Gastroesophageal sphincter (tissue), 3 donors: ENCODE data around the gene CNP.

Experiments used
- CTCF ChIP-seq, 4 experiments: fragments of 200-600 bp in 2 of 4; fragments of 450-650 bp in 2 of 4; sonication (generic) in 1 of 4; IDR thresholded peaks; one replicate each; pipeline ENCODE4 v1.5.1; 2017 to 2019; ENCODE audit warnings: antibody characterized with exemption in 4 of 4, mild to moderate bottlenecking in 2 of 4, moderate library complexity in 2 of 4
- EP300 ChIP-seq: sonication (generic); formaldehyde crosslinking; IDR thresholded peaks from one replicate; pipeline ENCODE4 v1.6.1; 2017; ENCODE audit warnings: antibody characterized with exemption, mild to moderate bottlenecking
- POLR2A ChIP-seq, 2 donors: fragments of 450-650 bp; IDR thresholded peaks; one replicate each; pipeline ENCODE4 v1.6.1; 2017; ENCODE audit warnings: antibody characterized with exemption in 2 of 2, mild to moderate bottlenecking in 2 of 2, moderate library complexity in 1 of 2
- POLR2AphosphoS5 ChIP-seq: sonication (generic); formaldehyde crosslinking; IDR thresholded peaks from one replicate; pipeline ENCODE4 v1.6.1; 2017; ENCODE audit warnings: antibody characterized with exemption

GRCh38 chr17:41982026-41982760 is 15.6 kb downstream of the CNP start:
- TF ChIP-seq POLR2A (IDR thresholded peaks at IDR 0.05): no peak
- TF ChIP-seq CTCF (IDR thresholded peaks at IDR 0.05): no peak
- TF ChIP-seq POLR2AphosphoS5: no peak
- TF ChIP-seq EP300: no peak
